Adrenal gland (tissue), 12 donors: ENCODE measurements around the gene TTYH3. TPM values are rescaled to one million over a fixed set of nuclear protein-coding genes. Genes with fewer than 3 reads are reported as not detected.

Experiments
- DNase-seq, 7 donors: peaks; one replicate each; pipeline ENCODE4 v3.0.0-alpha.2; 2019 to 2020
- H3K27ac ChIP-seq, 5 donors: fragments of 200-600 bp; sonication (generic) in 4 of 5; 1 replicate in 3 of 5; 2 replicates in 2 of 5; pipeline versions ENCODE4 v1.5.1 to v1.8.0; 2016 to 2020; ENCODE audit warnings: mild to moderate bottlenecking in 1 of 5
- H3K27me3 ChIP-seq: fragments of 200-600 bp; 2 replicates; pipeline ENCODE4 v1.8.0; 2021
- H3K36me3 ChIP-seq, 2 donors: fragments of 200-600 bp; replicated peaks in 1 of 2; 1 replicate in 1 of 2; 2 replicates in 1 of 2; pipeline versions ENCODE4 v1.5.1 to v1.8.0; 2018 to 2022
- H3K4me1 ChIP-seq, 2 donors: fragments of 200-600 bp; replicated peaks in 1 of 2; 1 replicate in 1 of 2; 2 replicates in 1 of 2; pipeline versions ENCODE4 v1.5.1 to v1.8.0; 2018 to 2021
- H3K4me3 ChIP-seq, 4 donors: fragments of 200-600 bp; sonication (generic) in 3 of 4; one replicate each; pipeline ENCODE4 v1.5.1; 2016 to 2018
- H3K9me3 ChIP-seq, 3 donors: fragments of 200-600 bp; sonication (generic) in 1 of 3; replicated peaks in 1 of 3; 1 replicate in 2 of 3; 2 replicates in 1 of 3; pipeline versions ENCODE4 v1.5.1 to v1.8.0; 2016 to 2021
- CTCF ChIP-seq, 6 experiments: fragments of 450-650 bp in 4 of 6; fragments of 200-600 bp in 2 of 6; sonication (generic) in 1 of 6; IDR thresholded peaks; 1 replicate in 5 of 6; 2 replicates in 1 of 6; pipeline versions ENCODE4 v1.5.1 to v1.8.0; 2016 to 2021; ENCODE audit warnings: antibody characterized with exemption in 6 of 6, mild to moderate bottlenecking in 2 of 6, moderate library complexity in 1 of 6
- POLR2A ChIP-seq, 2 donors: fragments of 450-650 bp; IDR thresholded peaks; one replicate each; pipeline ENCODE4 v1.6.1; 2017; ENCODE audit warnings: antibody characterized with exemption in 2 of 2, mild to moderate bottlenecking in 2 of 2, moderate library complexity in 1 of 2
- WGBS, 4 donors: extraction: QIAGEN DNeasy Blood & Tissue Kit in 2 of 4; methylation state at CpG; one replicate each; pipeline versions ENCODE4 v1.1.5 to v1.1.7; 2013 to 2017; 5-methylcytosine and 5-hydroxymethylcytosine counted together
- intact Hi-C, 2 donors: fragments of 100-400 bp; cut with DNase I; formaldehyde crosslinking; loops; one replicate each; pipeline versions ENCODE4 v1.14.1 to v1.15.0; 2022 to 2023
- polyA plus RNA-seq, 3 donors: library from polyadenylated mRNA; stranded (reverse); fragments of 200-250 nt in 2 of 3; fragments of 350-450 nt in 1 of 3; fragmentation: Illumina TruSeq in 1 of 3; extraction: RNeasy Lipid Tissue Mini Kit (QIAGEN cat#74804) in 1 of 3; gene quantifications; one replicate each; pipeline ENCODE4 v1.2.3, GENCODE V29; 2013 to 2014
- total RNA-seq, 9 donors: library from RNA; depleted of rRNA in 4 of 9; stranded (reverse); fragments of >200 nt in 4 of 9; fragments of 120-200 nt in 1 of 9; fragmentation: NEBNext Ultra II Directional in 1 of 9; extraction: Animal tissue kit (Norgen Biotek cat#: 25700) in 1 of 9; gene quantifications; one replicate each; pipeline versions ENCODE4 v1.1.0 to v1.2.4, GENCODE V29; 2013 to 2023
- donor health status: healthy with polysubstance abuse.
- donor health status: Bipolar disorder and iron deficiency.
- donor health status: DM: yes; HTN: yes; CAD: no.
- donor health status: DM: no; HTN: no; CAD: no.
- donor health status: DM: no; HTN: no; CAD: no.
- donor health status: DM: yes; HTN: yes; CAD: no.

The TTYH3 gene
- total and polyA plus RNA-seq, 12 donors, result 5.2 to 86.3 (median 53.2) TPM

GRCh38 chr7:2659556-2660358, 28.0 kb downstream of the TTYH3 start:
- Histone ChIP-seq H3K4me1 (peaks cover 17 to 21% of the 10 kb centered on the region in 2 donors), H3K36me3 (peaks cover 0 to 38% of the 10 kb centered on the region in 2 donors), H3K9me3 (no peaks in the 10 kb centered on the region), H3K27ac (no peak overlapping the region), H3K4me3 (no peak overlapping the region), H3K27me3 (no peaks in the 10 kb centered on the region)
- 93 to 97% (median 94%) methylated on average over 12 to 36 of the region's 36 CpGs for WGBS, 4 donors
- TF ChIP-seq POLR2A (IDR thresholded peaks at IDR 0.05), result no peak
- TF ChIP-seq CTCF (IDR thresholded peaks at IDR 0.05), result no peak
- DNase-seq, result no peak
- intact Hi-C loops, result loop anchor here in 1 of 2 donors (10.0 kb wide), 1 partner anchor 185 kb away; the partner anchor contains the start of gene GRIFIN

GRCh38 chr7:2660359-2661095, 28.7 kb downstream of the TTYH3 start:
- H3K4me3 ChIP-seq, result no peak overlapping the region
- peaks cover 17 to 21% of the 10 kb centered on the region in 2 donors for H3K4me1 ChIP-seq
- DNase-seq, result peak in 1 of 7 donors; percentile 29
- intact Hi-C loops, result loop anchor here in 1 of 2 donors (10.0 kb wide), 1 partner anchor 186 kb away; the partner anchor contains the start of gene GRIFIN
- H3K27me3 ChIP-seq, result no peaks in the 10 kb centered on the region
- peaks cover 0 to 38% of the 10 kb centered on the region in 2 donors for H3K36me3 ChIP-seq
- no peak overlapping the region for H3K27ac ChIP-seq
- H3K9me3 ChIP-seq, result no peaks in the 10 kb centered on the region
- TF ChIP-seq CTCF (IDR thresholded peaks at IDR 0.05) (peak in 1 of 6 experiments; percentile 6), POLR2A (IDR thresholded peaks at IDR 0.05) (no peak)
- 82 to 87% (median 86%) methylated on average over 5 to 36 of the region's 36 CpGs for WGBS, 4 donors

- no peak for DNase-seq
- Histone ChIP-seq H3K27me3 (no peaks in the 10 kb centered on the region), H3K4me3 (no peak overlapping the region), H3K9me3 (no peaks in the 10 kb centered on the region), H3K36me3 (peaks cover 0 to 35% of the 10 kb centered on the region in 2 donors), H3K27ac (peak overlapping the region in 1 of 5 donors; percentile 86), H3K4me1 (peaks cover 17 to 21% of the 10 kb centered on the region in 2 donors)
- TF ChIP-seq CTCF (IDR thresholded peaks at IDR 0.05) (no peak), POLR2A (IDR thresholded peaks at IDR 0.05) (no peak)
- intact Hi-C loops, result loop anchor here in 1 of 2 donors (10.0 kb wide), 1 partner anchor 186 kb away; the partner anchor contains the start of gene GRIFIN
- WGBS, 4 donors, result 79 to 100% (median 82%) methylated on average over 1 to 10 of the region's 10 CpGs; no CpG with 5 or more reads in 1 of the 4 donors
These were observed 29.3 kb downstream of the TTYH3 start for GRCh38 chr7:2661096-2661449.
